HepG2 (cell line): ENCODE measurements around the gene ANKRD31. TPM values are rescaled to one million over a fixed set of nuclear protein-coding genes. Genes with fewer than 3 reads are reported as not detected.

Experiments used
- ATAC-seq: fragments of 200-7000 bp; cut with Tn5 transposase; 3 replicates; pipeline ENCODE4 v1.9.1; 2020; ENCODE audit warnings: mild to moderate bottlenecking, moderate library complexity
- BruUV-seq: library from RNA; stranded (reverse); fragments of 400-500 nt; replicated peaks from 2 replicates; lab custom pipeline; 2021; lab: Mats Ljungman, UMichigan
- CTCF ChIA-PET: fragments of 300-600 bp; formaldehyde crosslinking; extraction: SDS; loops from one replicate; lab custom pipeline; 2021; ENCODE audit warnings: low total read pairs, inconsistent platforms, low intra/inter-chr PET ratio; lab: Yijun Ruan, JAX
- POLR2A ChIA-PET: fragments of 350-600 bp; sonication (Branson Sonifier 250); formaldehyde crosslinking; loops from one replicate; lab custom pipeline; 2020; ENCODE audit warnings: antibody characterized with exemption, inconsistent platforms; lab: Yijun Ruan, JAX
- DNase-seq: peaks from one replicate; pipeline ENCODE4 v3.0.0-alpha.2; 2015; ENCODE audit warnings: low spot score
- FAIRE-seq: peaks from 3 replicates; lab custom pipeline; 2011; peaks lifted over from hg19 to GRCh38; lab: Jason Lieb, UNC
- H2AFZ ChIP-seq: one replicate; pipeline ENCODE4 v1.6.1; 2011; ENCODE audit warnings: low read length, inconsistent platforms
- H3K27ac ChIP-seq: fragments of 300-600 bp; 3 replicates; pipeline ENCODE4 v1.8.0; 2011; ENCODE audit warnings: mixed run types, mild to moderate bottlenecking, mixed read lengths, low read length, inconsistent platforms; ENCODE audit not compliant: insufficient read depth; ENCODE audit errors: extremely low read length
- H3K27me3 ChIP-seq, 2 experiments: fragments of 200-600 bp in 1 of 2; 2 replicates in 1 of 2; 3 replicates in 1 of 2; pipeline versions ENCODE4 v1.6.0 to v1.8.0; 2011; ENCODE audit warnings: low read length in 2 of 2, mild to moderate bottlenecking in 2 of 2, moderate library complexity in 2 of 2, inconsistent platforms in 1 of 2; ENCODE audit not compliant: insufficient read depth in 2 of 2, control insufficient read depth in 1 of 2
- H3K36me3 ChIP-seq, 2 experiments: fragments of 200-600 bp in 1 of 2; replicated peaks in 1 of 2; 2 replicates in 1 of 2; 3 replicates in 1 of 2; pipeline versions ENCODE4 v1.5.1 to v1.8.0; 2011; ENCODE audit warnings: low read length in 2 of 2, inconsistent platforms in 1 of 2; ENCODE audit not compliant: insufficient read depth in 2 of 2, control insufficient read depth in 1 of 2
- H3K4me1 ChIP-seq: 2 replicates; pipeline ENCODE4 v1.5.1; 2012; ENCODE audit warnings: low read length, inconsistent platforms; ENCODE audit not compliant: insufficient read depth
- H3K4me2 ChIP-seq: 2 replicates; pipeline ENCODE4 v1.6.0; 2011; ENCODE audit warnings: low read depth, low read length, inconsistent platforms
- H3K4me3 ChIP-seq, 3 experiments: fragments of 200-600 bp in 1 of 3; sonication (generic), shearing (Covaris generic) in 1 of 3; replicated peaks in 1 of 3; 2 replicates each; pipeline ENCODE4 v1.5.1; 2011 to 2016; ENCODE audit warnings: low read length in 3 of 3, inconsistent platforms in 2 of 3, low read depth in 2 of 3, mild to moderate bottlenecking in 2 of 3, control low read depth in 1 of 3, mixed read lengths in 1 of 3; ENCODE audit not compliant: insufficient read depth in 1 of 3
- H3K79me2 ChIP-seq: one replicate; pipeline ENCODE4 v1.6.1; 2011; ENCODE audit warnings: low read length, inconsistent platforms; ENCODE audit not compliant: insufficient read depth
- H3K9ac ChIP-seq: 2 replicates; pipeline ENCODE4 v1.6.0; 2011; ENCODE audit warnings: mild to moderate bottlenecking, low read depth, low read length, inconsistent platforms; ENCODE audit not compliant: insufficient read depth
- H3K9me3 ChIP-seq: 2 replicates; pipeline ENCODE4 v1.5.1; 2012; ENCODE audit warnings: mild to moderate bottlenecking, low read length
- H4K20me1 ChIP-seq: 2 replicates; pipeline ENCODE4 v1.6.0; 2011; ENCODE audit warnings: inconsistent platforms, mild to moderate bottlenecking, low read length, moderate library complexity; ENCODE audit not compliant: insufficient read depth
- ETV6 ChIP-seq: sonication (generic); formaldehyde crosslinking; conservative IDR thresholded peaks from 2 replicates; pipeline ENCODE4 v1.4.0; 2020; ENCODE audit warnings: missing genetic modification reagents
- GATAD2A ChIP-seq: IDR thresholded peaks from 2 replicates; pipeline ENCODE4 v1.6.1; 2016
- MED8 ChIP-seq: sonication (generic); formaldehyde crosslinking; IDR thresholded peaks from 2 replicates; pipeline ENCODE4 v1.8.1; 2023; ENCODE audit warnings: mild to moderate bottlenecking, missing genetic modification reagents; ENCODE audit not compliant: insufficient replicate concordance
- MYNN ChIP-seq: sonication (generic); formaldehyde crosslinking; IDR thresholded peaks from 2 replicates; pipeline ENCODE4 v1.4.0; 2020; ENCODE audit warnings: mild to moderate bottlenecking, low read depth, missing genetic modification reagents
- NFATC3 ChIP-seq: sonication (generic); formaldehyde crosslinking; IDR thresholded peaks from 2 replicates; pipeline ENCODE4 v1.5.1; 2020; ENCODE audit warnings: mild to moderate bottlenecking, missing genetic modification reagents
- RAD21 ChIP-seq: fragments of 450-650 bp; formaldehyde crosslinking; IDR thresholded peaks from 2 replicates; pipeline ENCODE4 v1.5.0; 2020; ENCODE audit warnings: mild to moderate bottlenecking
- RBFOX2 ChIP-seq: fragments of 200-400 bp; formaldehyde crosslinking; IDR thresholded peaks from 2 replicates; pipeline ENCODE4 v1.6.1; 2017; ENCODE audit warnings: low read depth, mild to moderate bottlenecking, low read length
- RBM39 ChIP-seq: fragments of 200-400 bp; formaldehyde crosslinking; IDR thresholded peaks from one replicate; pipeline ENCODE4 v1.6.1; 2018; ENCODE audit warnings: antibody characterized with exemption, mild to moderate bottlenecking, low read depth, low read length; ENCODE audit not compliant: poor library complexity, severe bottlenecking
- SKI ChIP-seq: fragments of 450-650 bp; IDR thresholded peaks from one replicate; pipeline ENCODE4 v1.6.1; 2018; ENCODE audit warnings: mild to moderate bottlenecking; ENCODE audit not compliant: partially characterized antibody
- SRF ChIP-seq: IDR thresholded peaks from 2 replicates; pipeline ENCODE4 v1.6.1; 2011; ENCODE audit warnings: mild to moderate bottlenecking, low read depth, low read length, moderate library complexity
- TBL1XR1 ChIP-seq: fragments of 150-350 bp; IDR thresholded peaks from 2 replicates; pipeline ENCODE4 v1.6.1; 2014; ENCODE audit warnings: borderline replicate concordance, low read length; ENCODE audit not compliant: partially characterized antibody
- TCF7L2 ChIP-seq: IDR thresholded peaks from 2 replicates; pipeline ENCODE4 v1.6.1; 2011; ENCODE audit warnings: mild to moderate bottlenecking, low read depth, low read length, moderate library complexity
- TEAD2 ChIP-seq: sonication (generic); formaldehyde crosslinking; IDR thresholded peaks from 2 replicates; pipeline ENCODE4 v1.9.0; 2021; ENCODE audit warnings: missing genetic modification reagents
- WIZ ChIP-seq: sonication (generic); formaldehyde crosslinking; IDR thresholded peaks from 2 replicates; pipeline ENCODE4 v1.5.1; 2020; ENCODE audit warnings: mild to moderate bottlenecking, missing genetic modification reagents
- ZFP1 ChIP-seq: IDR thresholded peaks from 2 replicates; pipeline ENCODE4 v1.6.1; 2016
- ZKSCAN8 ChIP-seq: IDR thresholded peaks from 2 replicates; pipeline ENCODE4 v1.6.1; 2016; ENCODE audit warnings: borderline replicate concordance, missing genetic modification reagents, missing compliant biosample characterization
- ZNF235 ChIP-seq: sonication (generic); formaldehyde crosslinking; IDR thresholded peaks from 2 replicates; pipeline ENCODE4 v1.8.1; 2023; ENCODE audit warnings: mild to moderate bottlenecking, missing genetic modification reagents, borderline replicate concordance
- ZNF543 ChIP-seq: sonication (generic); formaldehyde crosslinking; IDR thresholded peaks from 2 replicates; pipeline ENCODE4 v1.4.0; 2020; ENCODE audit warnings: mild to moderate bottlenecking, missing genetic modification reagents
- ZNF558 ChIP-seq: sonication (generic); formaldehyde crosslinking; IDR thresholded peaks from 2 replicates; pipeline ENCODE4 v1.9.0; 2022; ENCODE audit warnings: mild to moderate bottlenecking, missing genetic modification reagents, borderline replicate concordance
- WGBS: methylation state at CpG from one replicate; pipeline ENCODE4 v1.1.6; 2017; ENCODE audit warnings: low lambda C conversion rate; 5-methylcytosine and 5-hydroxymethylcytosine counted together
- in situ Hi-C: cut with HindIII; loops from 2 replicates; pipeline ENCODE4 v1.10.0; 2017; ENCODE audit warnings: low pct_unique_long_range_greater_than_20kb; ENCODE audit not compliant: extremely low pct_ligation_motif_present
- intact Hi-C: fragments of 100-400 bp; cut with micrococcal nuclease; formaldehyde crosslinking; loops from one replicate; pipeline ENCODE4 v1.10.0; 2022; ENCODE audit not compliant: unreplicated experiment
- polyA plus RNA-seq, 8 experiments: library from polyadenylated mRNA; depleted of rRNA in 3 of 8; stranded (reverse) in 7 of 8; unstranded in 1 of 8; fragments of >200 nt; fragmentation: Illumina TruSeq in 4 of 8; extraction: Trizol in 4 of 8; gene quantifications; 2 replicates each; pipeline versions ENCODE4 v1.2.1 to v1.2.3, GENCODE V29; 2011 to 2016; ENCODE audit warnings: low read depth in 4 of 8, missing spikeins in 1 of 8, mixed read lengths in 1 of 8; ENCODE audit not compliant: insufficient read depth in 1 of 8
- total RNA-seq, 5 experiments: library from RNA; depleted of rRNA; stranded (reverse); fragments of >200 nt; fragmentation: Illumina TruSeq; extraction: Trizol; gene quantifications; 2 replicates each; pipeline ENCODE4 v1.2.3, GENCODE V29; 2016; ENCODE audit warnings: low read depth in 1 of 5
- TF ChIP-seq, protein P1 (sequence below): sonication (generic); formaldehyde crosslinking; IDR thresholded peaks from 2 replicates; pipeline ENCODE4 v1.8.0; 2023; ENCODE audit warnings: mild to moderate bottlenecking, missing genetic modification reagents
- TF ChIP-seq, protein P2 (sequence below): sonication (generic); formaldehyde crosslinking; conservative IDR thresholded peaks from 2 replicates; pipeline ENCODE4 v1.4.0; 2020; ENCODE audit warnings: missing genetic modification reagents

ANKRD31 gene
- total and polyA plus RNA-seq, 2 of the 13 experiments (the other 11 are each of a cell fraction or from before 2014, with no cell fraction given), result 0.01 to 0.09 TPM

DNA sequence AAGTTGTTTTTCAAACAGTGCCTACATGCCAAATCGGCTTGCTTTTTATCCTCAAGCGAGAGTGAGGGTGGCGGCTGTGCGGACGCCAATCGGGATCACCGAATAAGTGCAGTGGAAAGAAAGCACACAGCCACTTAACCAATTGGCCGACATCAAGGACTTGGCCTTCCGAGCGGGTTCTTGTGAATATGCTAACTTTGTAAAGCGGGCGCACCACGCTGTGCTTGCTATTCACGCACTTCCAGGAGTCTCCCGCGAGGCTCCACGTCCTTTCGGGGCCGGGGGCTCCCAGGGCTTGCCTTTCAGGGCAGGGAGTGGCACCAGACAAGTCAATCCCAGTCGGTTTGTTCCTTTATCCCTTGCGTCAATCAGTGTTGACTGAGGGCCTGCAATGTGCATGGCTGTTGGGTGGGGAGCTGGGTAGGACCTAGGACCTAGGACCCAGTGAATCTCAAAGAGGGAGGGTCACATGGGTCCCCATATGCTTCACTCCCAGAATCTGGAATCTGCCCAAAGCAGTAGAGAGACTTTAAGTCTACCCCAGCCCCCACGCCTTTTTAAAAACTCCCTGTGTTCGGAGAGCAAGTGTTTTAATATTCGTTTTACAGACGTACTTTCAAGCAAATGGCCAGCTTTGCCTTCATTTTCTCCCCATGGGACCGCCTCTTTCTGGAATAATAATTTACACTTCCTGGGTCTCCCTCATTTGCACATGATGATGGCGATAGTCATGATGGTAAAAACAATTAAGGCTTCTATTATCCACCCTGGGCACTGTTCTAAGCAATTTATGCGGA is 182.3 kb downstream of the ANKRD31 start (continued):
- no peak for TF ChIP-seq WIZ (CRISPR knock-in tag)

DNA sequence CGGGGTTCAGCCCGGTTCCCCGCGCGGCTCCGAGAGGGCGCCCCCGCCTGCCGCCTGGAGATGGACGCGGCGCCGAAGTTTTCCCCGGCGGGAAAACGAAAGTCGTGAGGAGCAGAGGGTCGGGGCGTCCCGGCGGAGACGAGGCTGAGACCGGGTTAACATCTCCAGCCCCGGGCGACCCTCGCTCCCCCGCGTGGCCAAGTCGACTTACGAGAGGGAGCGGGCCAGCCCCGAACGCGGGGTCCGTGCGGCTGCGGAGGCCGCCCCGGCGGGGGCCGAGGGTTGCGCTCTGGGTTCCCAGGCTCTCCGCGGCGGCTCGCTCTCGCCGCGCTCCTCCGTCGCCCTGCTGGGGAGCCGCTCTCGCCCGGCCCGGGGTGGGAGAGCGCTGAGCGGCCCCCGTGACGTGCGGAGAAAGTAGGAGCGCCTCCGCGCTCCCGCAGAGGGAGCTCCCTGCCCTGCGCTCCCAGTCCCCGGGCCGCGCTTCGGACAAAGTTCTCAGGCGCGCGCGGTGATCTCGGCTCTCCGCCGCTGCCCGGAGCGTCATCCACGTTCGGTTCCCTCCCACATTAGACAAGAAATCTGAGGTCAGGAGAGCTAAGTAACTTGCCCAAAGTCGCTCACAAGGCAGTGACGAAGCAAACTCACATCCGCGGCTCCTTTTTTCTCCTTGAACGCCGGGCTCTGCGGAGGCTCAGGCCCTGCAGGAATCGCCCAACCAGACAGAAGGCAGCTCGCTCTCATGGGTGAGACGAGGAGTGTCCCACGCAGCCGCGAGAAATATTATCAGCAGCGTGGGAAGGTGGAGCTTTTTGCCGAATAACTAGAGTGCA is 183.2 kb downstream of the ANKRD31 start:
- Histone ChIP-seq H3K79me2 (no peaks in the 10 kb centered on the region), H3K9me3 (no peaks in the 10 kb centered on the region), H3K4me3 (peak overlapping the region; percentile 54 to 75 (median 68)), H2AFZ (no peak overlapping the region), H3K4me1 (peaks cover 27% of the 10 kb centered on the region), H3K27me3 (peaks cover 19 to 53% of the 10 kb centered on the region in 2 experiments), H3K27ac (no peak overlapping the region), H4K20me1 (no peaks in the 10 kb centered on the region), H3K4me2 (peak overlapping the region; percentile 83), H3K9ac (peak overlapping the region; percentile 24; the same call in 1 of the 2 replicates), H3K36me3 (no peaks in the 10 kb centered on the region)
- in situ Hi-C loops (loop anchor here (10.0 kb wide), 1 partner anchor 211 kb away; no protein-coding TSS in a partner anchor), intact Hi-C loops (loop anchor here (1.0 to 10.0 kb wide), 4 partner anchors 106 to 283 kb away; partner anchors contain the start of genes ANKRD31 and HMGCR)
- ATAC-seq, result peak; percentile 75
- no TSS peak for BruUV-seq
- peak; percentile 16 for DNase-seq
- WGBS, result under 1% methylated on average over 34 of the region's 95 CpGs
- no peak for FAIRE-seq
- ChIA-PET POLR2A (interaction anchor here (1.3 kb wide), 1 partner anchor 183 kb away, joined by 3 read pairs; the partner anchor contains the start of gene ANKRD31), CTCF (interaction anchor here (1.5 kb wide), 1 partner anchor 212 kb away, joined by 3 read pairs; no protein-coding TSS in a partner anchor)
- TF ChIP-seq TBL1XR1 (no peak), NFATC3 (CRISPR knock-in tag) (no peak), RBM39 (no peak), ZKSCAN8 (CRISPR knock-in tag) (no peak), ZFP1 (no peak), RAD21 (CRISPR knock-in tag) (peak; percentile 27; the same call in 1 of the 2 replicates), SRF (no peak), ZNF543 (CRISPR knock-in tag) (no peak), ETV6 (CRISPR knock-in tag) (no peak), TCF7L2 (no peak), SKI (no peak), RBFOX2 (no peak), MYNN (CRISPR knock-in tag) (no peak), ZNF235 (no peak), GATAD2A (no peak), TEAD2 (CRISPR knock-in tag) (no peak), MED8 (no peak), ZNF558 (no peak; the same call in 1 of the 2 replicates)
- TF ChIP-seq, protein P1, sequence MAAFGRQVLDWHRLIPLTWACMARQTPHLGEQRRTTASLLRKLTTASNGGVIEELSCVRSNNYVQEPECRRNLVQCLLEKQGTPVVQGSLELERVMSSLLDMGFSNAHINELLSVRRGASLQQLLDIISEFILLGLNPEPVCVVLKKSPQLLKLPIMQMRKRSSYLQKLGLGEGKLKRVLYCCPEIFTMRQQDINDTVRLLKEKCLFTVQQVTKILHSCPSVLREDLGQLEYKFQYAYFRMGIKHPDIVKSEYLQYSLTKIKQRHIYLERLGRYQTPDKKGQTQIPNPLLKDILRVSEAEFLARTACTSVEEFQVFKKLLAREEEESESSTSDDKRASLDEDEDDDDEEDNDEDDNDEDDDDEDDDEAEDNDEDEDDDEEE, result 0 out of 2 replicates have a peak, but pooled peaks have one; percentile 59
- TF ChIP-seq, protein P2, sequence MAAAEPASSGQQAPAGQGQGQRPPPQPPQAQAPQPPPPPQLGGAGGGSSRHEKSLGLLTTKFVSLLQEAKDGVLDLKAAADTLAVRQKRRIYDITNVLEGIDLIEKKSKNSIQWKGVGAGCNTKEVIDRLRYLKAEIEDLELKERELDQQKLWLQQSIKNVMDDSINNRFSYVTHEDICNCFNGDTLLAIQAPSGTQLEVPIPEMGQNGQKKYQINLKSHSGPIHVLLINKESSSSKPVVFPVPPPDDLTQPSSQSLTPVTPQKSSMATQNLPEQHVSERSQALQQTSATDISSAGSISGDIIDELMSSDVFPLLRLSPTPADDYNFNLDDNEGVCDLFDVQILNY, result 0 out of 2 replicates have a peak, but pooled peaks have one; percentile 14
